ENCODE results near the gene LIPC.

Gene LIPC

GRCh38 chr15:58430224-58430787 is 1.5 kb upstream of the LIPC start:
- Histone ChIP-seq H3K27me3 (ENCODE audit: insufficient read depth, low read depth) (no peaks in the 10 kb centered on the region), H3K4me3 (IDR thresholded peaks at IDR 0.05; ENCODE audit: insufficient read depth, low read depth, low read length) (no peak overlapping the region), H3K4me1 (ENCODE audit: low read depth, poor library complexity, severe bottlenecking) (no peaks in the 10 kb centered on the region), H2AFZ (ENCODE audit: low read depth) (no peak overlapping the region), H4K20me1 (ENCODE audit: insufficient read depth) (no peaks in the 10 kb centered on the region), H3K9ac (no peak overlapping the region), H3K36me3 (ENCODE audit: insufficient read depth) (no peaks in the 10 kb centered on the region), H3K4me2 (no peak overlapping the region), H3K79me2 (ENCODE audit: insufficient read depth, low read depth) (no peaks in the 10 kb centered on the region), H3K27ac (no peak overlapping the region)
- no peak for TF ChIP-seq CTCF (conservative IDR thresholded peaks at IDR 0.05; ENCODE audit: low read depth, low read length)

- Histone ChIP-seq H3K4me3 (IDR thresholded peaks at IDR 0.05; ENCODE audit: insufficient read depth, low read depth, low read length) (no peak overlapping the region), H3K36me3 (ENCODE audit: insufficient read depth) (no peaks in the 10 kb centered on the region), H3K9ac (no peak overlapping the region), H3K27ac (no peak overlapping the region), H2AFZ (ENCODE audit: low read depth) (no peak overlapping the region), H3K4me2 (no peak overlapping the region), H3K4me1 (ENCODE audit: low read depth, poor library complexity, severe bottlenecking) (no peaks in the 10 kb centered on the region), H3K27me3 (ENCODE audit: insufficient read depth, low read depth) (no peaks in the 10 kb centered on the region), H4K20me1 (ENCODE audit: insufficient read depth) (no peaks in the 10 kb centered on the region), H3K79me2 (ENCODE audit: insufficient read depth, low read depth) (no peaks in the 10 kb centered on the region)
- no peak for TF ChIP-seq CTCF (conservative IDR thresholded peaks at IDR 0.05; ENCODE audit: low read depth, low read length)
Measured at GRCh38 chr15:58432401-58432800, 610 bp downstream of the LIPC start.

- Histone ChIP-seq H3K36me3 (ENCODE audit: insufficient read depth) (no peaks in the 10 kb centered on the region), H3K27ac (no peak overlapping the region), H3K27me3 (ENCODE audit: insufficient read depth, low read depth) (no peaks in the 10 kb centered on the region), H3K4me2 (no peak overlapping the region), H3K79me2 (ENCODE audit: insufficient read depth, low read depth) (no peaks in the 10 kb centered on the region), H4K20me1 (ENCODE audit: insufficient read depth) (no peaks in the 10 kb centered on the region), H3K9ac (no peak overlapping the region), H2AFZ (ENCODE audit: low read depth) (no peak overlapping the region), H3K4me1 (ENCODE audit: low read depth, poor library complexity, severe bottlenecking) (peaks cover 1% of the 10 kb centered on the region), H3K4me3 (IDR thresholded peaks at IDR 0.05; ENCODE audit: insufficient read depth, low read depth, low read length) (no peak overlapping the region)
- TF ChIP-seq CTCF (conservative IDR thresholded peaks at IDR 0.05; ENCODE audit: low read depth, low read length) = no peak
Measured at GRCh38 chr15:58433597-58434333, 2.0 kb downstream of the LIPC start.

- Histone ChIP-seq H3K4me3 (IDR thresholded peaks at IDR 0.05; ENCODE audit: insufficient read depth, low read depth, low read length) (no peak overlapping the region), H3K36me3 (ENCODE audit: insufficient read depth) (no peaks in the 10 kb centered on the region), H2AFZ (ENCODE audit: low read depth) (no peak overlapping the region), H3K9ac (no peak overlapping the region), H3K4me1 (ENCODE audit: low read depth, poor library complexity, severe bottlenecking) (peaks cover 8% of the 10 kb centered on the region), H3K27me3 (ENCODE audit: insufficient read depth, low read depth) (no peaks in the 10 kb centered on the region), H4K20me1 (ENCODE audit: insufficient read depth) (no peaks in the 10 kb centered on the region), H3K4me2 (no peak overlapping the region), H3K27ac (no peak overlapping the region), H3K79me2 (ENCODE audit: insufficient read depth, low read depth) (no peaks in the 10 kb centered on the region)
- no peak for TF ChIP-seq CTCF (conservative IDR thresholded peaks at IDR 0.05; ENCODE audit: low read depth, low read length)
Measured at GRCh38 chr15:58434334-58434875, 2.6 kb downstream of the LIPC start.
